ENCODE measurements around the gene UBE2E2. TPM values are rescaled to one million over a fixed set of nuclear protein-coding genes. Genes with fewer than 3 reads are reported as not detected.
"Not testable (repeated sequence)": the region's sequence is repeated elsewhere in the genome, so short reads cannot be mapped to it uniquely, and the experiment has no call there.

UBE2E2 gene
- total RNA-seq, 2 donors from 2014 or later, result 5.0 to 7.6 TPM

- no peak for ATAC-seq
- no peaks in the 10 kb centered on the region for H3K4me1 Mint-ChIP-seq
- H3K27ac Mint-ChIP-seq, result no peak overlapping the region
These were observed 113.8 kb downstream of the UBE2E2 start for GRCh38 chr3:23316924-23317323.

GRCh38 chr3:23319366-23320312 lies 116.5 kb downstream of the UBE2E2 start:
- H3K4me3 Mint-ChIP-seq, result no peak overlapping the region
- ATAC-seq (no peak), DNase-seq (no peak)
- H3K4me1 Mint-ChIP-seq, result peaks cover 2% of the 10 kb centered on the region
- no peaks in the 10 kb centered on the region for H3K9me3 ChIP-seq (ENCODE audit: control insufficient read depth, low read length, poor library complexity, severe bottlenecking)
- no peak overlapping the region for H3K27ac Mint-ChIP-seq
- no peaks in the 10 kb centered on the region for H3K36me3 Mint-ChIP-seq (ENCODE audit: low read depth)
- H3K27me3 Mint-ChIP-seq, result no peaks in the 10 kb centered on the region

More at GRCh38 chr3:23316924-23317323, 113.8 kb downstream of the UBE2E2 start:
- DNase-seq, result no peak
- no peaks in the 10 kb centered on the region for H3K27me3 Mint-ChIP-seq
- H3K9me3 ChIP-seq (ENCODE audit: control insufficient read depth, low read length, poor library complexity, severe bottlenecking), result no peaks in the 10 kb centered on the region
- H3K4me3 Mint-ChIP-seq, result no peak overlapping the region
- no peaks in the 10 kb centered on the region for H3K36me3 Mint-ChIP-seq (ENCODE audit: low read depth)

GRCh38 chr3:23320586-23321570 lies 117.8 kb downstream of the UBE2E2 start:
- H3K4me3 Mint-ChIP-seq, result no peak overlapping the region
- H3K36me3 Mint-ChIP-seq (ENCODE audit: low read depth), result no peaks in the 10 kb centered on the region
- peaks cover 2% of the 10 kb centered on the region for H3K4me1 Mint-ChIP-seq
- H3K9me3 ChIP-seq (ENCODE audit: control insufficient read depth, low read length, poor library complexity, severe bottlenecking), result no peaks in the 10 kb centered on the region
- no peaks in the 10 kb centered on the region for H3K27me3 Mint-ChIP-seq
- DNase-seq (no peak), ATAC-seq (no peak)
- no peak overlapping the region for H3K27ac Mint-ChIP-seq

GRCh38 chr3:23324745-23325144 lies 121.6 kb downstream of the UBE2E2 start:
- Mint-ChIP-seq H3K27ac (peak overlapping the region; percentile 83), H3K27me3 (no peaks in the 10 kb centered on the region), H3K4me3 (no peak overlapping the region), H3K36me3 (ENCODE audit: low read depth) (no peaks in the 10 kb centered on the region), H3K4me1 (peaks cover 2% of the 10 kb centered on the region)
- ATAC-seq (peak; percentile 61), DNase-seq (no peak)
- H3K9me3 ChIP-seq (ENCODE audit: control insufficient read depth, low read length, poor library complexity, severe bottlenecking), result no peaks in the 10 kb centered on the region

GRCh38 chr3:23325466-23326065 lies 122.4 kb downstream of the UBE2E2 start:
- Mint-ChIP-seq H3K4me3 (no peak overlapping the region), H3K36me3 (ENCODE audit: low read depth) (no peaks in the 10 kb centered on the region), H3K4me1 (peaks cover 2% of the 10 kb centered on the region), H3K27me3 (no peaks in the 10 kb centered on the region), H3K27ac (peak overlapping the region; percentile 29)
- H3K9me3 ChIP-seq (ENCODE audit: control insufficient read depth, low read length, poor library complexity, severe bottlenecking), result no peaks in the 10 kb centered on the region
- ATAC-seq, result no peak
- DNase-seq, result no peak

GRCh38 chr3:23329471-23330105 lies 126.5 kb downstream of the UBE2E2 start:
- DNase-seq (no peak), ATAC-seq (no peak)
- no peaks in the 10 kb centered on the region for H3K36me3 Mint-ChIP-seq (ENCODE audit: low read depth)
- H3K27ac Mint-ChIP-seq, result no peak overlapping the region
- H3K4me3 Mint-ChIP-seq, result no peak overlapping the region
- H3K27me3 Mint-ChIP-seq, result no peaks in the 10 kb centered on the region
- H3K4me1 Mint-ChIP-seq, result no peaks in the 10 kb centered on the region
- H3K9me3 ChIP-seq (ENCODE audit: control insufficient read depth, low read length, poor library complexity, severe bottlenecking), result no peaks in the 10 kb centered on the region

GRCh38 chr3:23330568-23330967 lies 127.4 kb downstream of the UBE2E2 start:
- ATAC-seq (no peak), DNase-seq (no peak)
- Mint-ChIP-seq H3K27me3 (no peaks in the 10 kb centered on the region), H3K27ac (no peak overlapping the region), H3K36me3 (ENCODE audit: low read depth) (no peaks in the 10 kb centered on the region), H3K4me1 (no peaks in the 10 kb centered on the region), H3K4me3 (no peak overlapping the region)
- H3K9me3 ChIP-seq (ENCODE audit: control insufficient read depth, low read length, poor library complexity, severe bottlenecking), result no peaks in the 10 kb centered on the region

- DNase-seq (no peak), ATAC-seq (no peak)
- no peaks in the 10 kb centered on the region for H3K27me3 Mint-ChIP-seq
- no peak overlapping the region for H3K4me3 Mint-ChIP-seq
- no peaks in the 10 kb centered on the region for H3K36me3 Mint-ChIP-seq (ENCODE audit: low read depth)
- H3K4me1 Mint-ChIP-seq, result no peaks in the 10 kb centered on the region
- no peaks in the 10 kb centered on the region for H3K9me3 ChIP-seq (ENCODE audit: control insufficient read depth, low read length, poor library complexity, severe bottlenecking)
- no peak overlapping the region for H3K27ac Mint-ChIP-seq
These were observed 128.2 kb downstream of the UBE2E2 start for GRCh38 chr3:23331141-23331935.

GRCh38 chr3:23333633-23334032 lies 130.5 kb downstream of the UBE2E2 start:
- H3K4me3 Mint-ChIP-seq, result no peak overlapping the region

GRCh38 chr3:23336853-23337252 lies 133.7 kb downstream of the UBE2E2 start:
- not testable (repeated sequence) for H3K27me3 Mint-ChIP-seq; H3K27ac Mint-ChIP-seq; H3K4me3 Mint-ChIP-seq; H3K9me3 ChIP-seq (ENCODE audit: control insufficient read depth, low read length, poor library complexity, severe bottlenecking); H3K4me1 Mint-ChIP-seq; H3K36me3 Mint-ChIP-seq (ENCODE audit: low read depth); ATAC-seq; DNase-seq

More at GRCh38 chr3:23333633-23334032, 130.5 kb downstream of the UBE2E2 start:
- Mint-ChIP-seq H3K4me1 (no peaks in the 10 kb centered on the region), H3K36me3 (ENCODE audit: low read depth) (no peaks in the 10 kb centered on the region), H3K27ac (no peak overlapping the region), H3K27me3 (no peaks in the 10 kb centered on the region)
- no peaks in the 10 kb centered on the region for H3K9me3 ChIP-seq (ENCODE audit: control insufficient read depth, low read length, poor library complexity, severe bottlenecking)
- no peak for ATAC-seq
- no peak for DNase-seq

- no peak overlapping the region for H3K27ac Mint-ChIP-seq
- DNase-seq, result no peak
- H3K27me3 Mint-ChIP-seq, result no peaks in the 10 kb centered on the region
- no peaks in the 10 kb centered on the region for H3K9me3 ChIP-seq (ENCODE audit: control insufficient read depth, low read length, poor library complexity, severe bottlenecking)
- ATAC-seq, result no peak
- H3K36me3 Mint-ChIP-seq (ENCODE audit: low read depth), result no peaks in the 10 kb centered on the region
- no peak overlapping the region for H3K4me3 Mint-ChIP-seq
- peaks cover 2% of the 10 kb centered on the region for H3K4me1 Mint-ChIP-seq
These were observed 138.2 kb downstream of the UBE2E2 start for GRCh38 chr3:23341147-23341838.
